Head of caudate nucleus (tissue), 42 donors: ENCODE measurements around the gene TRAF1.

Source experiments
- DNase-seq, 42 donors: peaks; one replicate each; pipeline versions ENCODE4 v3.0.0 to v3.0.0-alpha.2; 2020 to 2021; ENCODE audit warnings: mixed read lengths in 7 of 42
- intact Hi-C: fragments of 100-400 bp; cut with DNase I; formaldehyde crosslinking; loops from one replicate; pipeline ENCODE4 v1.15.0; 2022

Gene TRAF1

DNA sequence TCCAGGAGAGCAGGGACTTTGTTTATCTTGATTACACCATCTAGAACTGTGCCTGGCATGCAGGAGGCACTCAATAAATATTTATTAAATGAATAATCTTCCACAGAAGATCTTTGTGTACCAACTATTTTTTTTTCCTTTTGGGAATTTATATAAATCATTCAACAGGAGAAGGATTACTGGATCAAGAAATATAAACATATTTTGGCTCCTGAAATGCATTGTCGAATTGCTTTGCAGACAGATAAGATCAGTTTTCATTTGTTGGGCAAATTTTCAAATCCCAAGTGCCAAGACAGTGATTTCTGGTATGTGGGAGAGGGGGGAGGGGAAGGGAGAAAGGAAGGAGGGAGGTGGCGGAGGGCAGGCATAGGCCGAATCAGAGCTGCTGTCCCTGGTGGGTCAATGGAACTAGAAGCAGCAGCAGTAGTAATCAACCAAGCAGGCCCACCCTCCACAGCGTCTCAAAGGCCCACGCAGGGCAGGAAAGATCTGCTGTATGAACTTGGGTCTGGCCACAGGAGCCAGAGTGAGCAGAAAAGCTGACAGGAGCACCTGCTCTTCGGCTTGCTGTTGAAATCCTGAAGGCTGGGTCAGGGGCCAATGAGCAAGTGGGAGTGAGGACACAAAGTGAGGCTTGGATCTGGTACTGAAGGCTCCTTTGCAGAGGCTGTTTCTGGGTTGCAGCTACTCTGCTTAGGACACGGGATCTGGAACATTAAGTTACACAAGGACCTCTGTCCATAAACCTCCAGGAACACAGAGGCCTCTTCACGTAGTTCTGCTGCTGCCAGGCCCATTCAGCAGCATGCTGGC is 15.8 kb upstream of the TRAF1 start:
- intact Hi-C loops: no loop called here
- peak in 2 of 42 donors; percentile 13 to 32 for DNase-seq

DNA sequence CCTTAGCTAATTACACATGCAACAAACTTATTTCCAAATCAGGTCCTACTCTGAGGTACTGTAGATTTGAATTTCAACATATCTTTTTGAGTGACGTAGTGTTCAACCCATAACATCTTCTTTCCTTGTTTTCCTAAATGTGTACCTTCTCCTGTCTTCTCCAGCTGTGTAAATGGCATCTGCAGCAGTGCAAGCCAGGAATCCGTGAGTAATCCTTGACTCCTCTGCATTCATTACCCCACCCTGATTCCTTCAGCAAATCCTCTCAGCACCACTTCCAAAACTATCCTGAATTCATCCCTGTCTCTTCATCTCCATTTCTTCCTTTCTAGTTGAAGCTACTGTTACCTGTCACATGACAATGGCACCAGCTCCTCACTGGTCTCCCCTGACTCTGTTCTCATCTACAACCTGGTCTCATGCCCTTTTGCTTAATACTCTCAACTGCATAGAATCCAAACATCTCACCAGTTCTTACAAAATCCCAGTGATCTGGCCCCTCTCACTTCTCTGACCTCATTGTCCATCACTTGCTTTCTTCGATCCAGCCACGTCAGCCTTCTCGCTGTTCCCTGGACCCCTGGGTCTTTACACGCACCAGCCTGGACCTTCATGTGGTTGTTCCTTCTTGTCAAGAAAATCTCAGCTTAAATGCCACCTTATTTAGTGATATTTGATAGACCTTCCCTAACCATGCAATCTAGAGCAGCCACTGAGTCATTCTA is 14.6 kb upstream of the TRAF1 start:
- DNase-seq: no peak
- intact Hi-C loops: no loop called here

DNA sequence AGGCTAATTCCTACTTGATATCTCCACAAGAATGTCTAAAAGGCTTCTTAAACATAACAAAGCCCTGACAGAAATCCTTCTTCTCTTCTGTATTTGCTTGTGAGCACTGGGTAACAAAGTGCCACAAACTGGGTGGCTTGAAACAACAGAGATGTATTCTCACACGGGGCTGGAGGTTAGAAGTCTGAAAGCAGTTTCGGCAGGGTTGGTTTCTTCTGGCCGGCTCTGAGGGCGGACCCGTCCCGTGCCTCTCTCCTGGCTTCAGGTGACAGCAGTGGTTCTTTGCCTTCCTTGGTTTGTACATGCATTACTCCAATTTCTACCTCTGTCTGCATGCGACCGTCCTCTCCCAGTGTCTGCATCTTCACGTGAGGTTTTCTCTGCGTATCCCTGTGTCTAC is 14.0 kb upstream of the TRAF1 start:
- intact Hi-C loops: no loop called here
- DNase-seq: no peak

DNA sequence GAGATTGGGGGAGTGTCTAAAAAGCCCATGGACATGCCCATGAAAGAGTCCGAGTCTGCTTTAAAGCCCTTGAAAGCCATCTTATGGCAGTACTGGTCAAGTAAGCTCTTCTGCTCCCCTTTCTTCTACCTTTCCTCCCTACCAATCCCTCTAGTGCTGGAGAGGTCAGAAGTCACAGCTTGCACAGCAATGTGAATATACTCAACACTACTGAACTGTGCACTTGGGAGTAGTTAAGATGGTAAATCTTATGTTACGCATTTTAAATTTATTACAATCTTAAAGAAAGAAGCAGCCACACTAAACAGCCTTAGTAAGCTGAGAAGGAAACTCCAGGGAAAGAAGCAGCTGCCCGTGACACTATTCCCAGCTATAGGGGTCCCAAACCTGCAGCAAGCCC is 12.3 kb upstream of the TRAF1 start:
- intact Hi-C loops: loop anchor here (5.0 kb wide), 2 partner anchors 62 to 182 kb away; partner anchors contain the start of gene PHF19
- DNase-seq: no peak

DNA sequence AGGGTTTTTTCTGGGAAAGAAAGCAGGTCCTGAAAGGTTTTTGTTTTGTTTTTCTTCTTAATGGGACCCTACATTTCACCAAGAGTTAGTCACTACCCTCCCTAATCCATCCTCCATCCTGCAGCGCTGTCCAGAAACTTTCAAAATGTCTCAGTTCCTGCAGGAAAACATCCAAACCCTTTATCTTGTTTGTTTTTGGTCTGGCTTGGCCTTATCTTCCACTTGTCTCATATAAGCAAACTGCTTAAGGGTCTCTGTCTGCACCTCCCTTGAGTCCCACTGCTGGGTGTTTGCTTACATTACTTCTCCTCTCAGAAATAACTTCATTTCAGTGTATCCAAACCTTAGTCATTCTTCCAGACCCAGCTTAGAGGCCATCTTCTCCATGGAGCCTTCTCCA is 11.0 kb upstream of the TRAF1 start:
- no peak for DNase-seq
- intact Hi-C loops: loop anchor here (5.0 kb wide), 2 partner anchors 60 to 180 kb away; partner anchors contain the start of gene PHF19

DNA sequence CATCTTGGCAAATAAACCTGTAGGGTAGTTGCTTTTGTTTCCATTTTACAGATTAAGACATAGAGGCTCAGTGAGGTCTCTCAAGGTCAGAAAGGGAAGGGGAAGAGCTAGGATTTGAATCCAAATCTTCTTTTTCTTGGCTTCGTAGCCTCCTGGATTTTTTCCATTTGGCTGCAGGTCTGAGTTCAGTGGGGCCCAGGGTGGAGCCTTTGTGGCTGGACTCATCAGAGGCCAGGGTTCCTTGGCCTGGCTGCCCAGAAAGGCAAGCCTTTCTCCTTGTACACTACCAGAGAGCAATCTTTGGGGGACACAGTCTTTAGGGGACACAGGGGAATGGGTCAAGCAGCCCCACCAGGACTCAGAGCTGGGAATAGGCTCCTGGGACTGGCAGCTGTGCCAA is 10.5 kb upstream of the TRAF1 start:
- no peak for DNase-seq
- intact Hi-C loops: loop anchor here (5.0 kb wide), 2 partner anchors 60 to 180 kb away; partner anchors contain the start of gene PHF19

DNA sequence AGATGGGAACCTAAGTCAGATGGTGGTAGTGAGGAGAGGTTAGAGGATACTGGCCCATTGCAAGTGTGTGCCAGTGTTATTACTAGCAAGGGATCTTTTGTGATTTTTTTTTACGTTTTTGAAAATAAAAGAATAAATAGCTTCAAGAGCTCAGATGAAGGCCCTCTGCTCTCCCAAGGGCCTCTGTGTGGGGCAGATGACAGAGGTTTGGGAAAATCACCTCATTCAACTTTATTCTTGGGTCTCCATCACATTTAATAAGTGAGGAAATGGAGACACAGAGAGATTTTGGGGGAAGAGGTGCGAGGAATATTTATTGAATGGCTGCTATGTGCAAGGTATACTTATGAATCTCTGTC is 10.1 kb upstream of the TRAF1 start:
- intact Hi-C loops: loop anchor here (5.0 kb wide), 2 partner anchors 59 to 179 kb away; partner anchors contain the start of gene PHF19
- no peak for DNase-seq

DNA sequence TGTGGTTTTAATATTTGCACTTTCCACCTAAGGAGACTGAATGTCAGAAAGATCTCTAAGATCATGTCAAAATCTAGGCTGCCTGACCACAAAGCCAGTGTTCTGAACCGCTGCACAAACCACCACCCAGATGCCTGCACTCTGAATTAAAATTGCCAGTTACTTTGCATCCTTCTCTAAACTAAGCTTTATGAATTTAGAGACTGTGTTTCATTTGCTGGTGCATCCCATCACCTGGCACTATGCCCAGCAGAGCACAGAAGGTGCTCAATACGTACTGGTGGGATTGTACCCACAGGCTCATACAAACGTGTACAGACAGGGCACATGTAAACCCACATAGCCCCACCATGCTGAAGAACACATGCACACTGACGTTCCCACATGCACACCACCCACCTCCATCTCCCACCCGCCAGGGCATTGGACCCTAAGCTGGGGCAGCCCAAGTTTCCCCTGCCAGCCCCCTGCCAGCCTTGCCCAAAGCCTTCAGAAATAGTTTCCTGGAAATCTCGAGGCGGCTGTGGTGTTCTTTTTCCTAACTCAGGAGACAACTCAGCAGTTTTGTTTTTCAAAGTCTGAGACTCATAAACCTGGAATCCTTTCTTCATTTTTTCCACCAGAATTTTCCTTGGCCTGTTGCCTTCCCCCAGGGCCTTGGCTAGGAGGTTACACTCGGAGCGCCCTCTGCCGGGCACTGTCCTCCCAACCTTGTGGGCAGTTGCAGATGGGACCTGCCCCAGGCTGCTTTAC is 9.6 kb upstream of the TRAF1 start:
- DNase-seq: peak; percentile 83 to 98 (median 93)
- intact Hi-C loops: loop anchor here (5.0 kb wide), 2 partner anchors 59 to 179 kb away; partner anchors contain the start of gene PHF19

DNA sequence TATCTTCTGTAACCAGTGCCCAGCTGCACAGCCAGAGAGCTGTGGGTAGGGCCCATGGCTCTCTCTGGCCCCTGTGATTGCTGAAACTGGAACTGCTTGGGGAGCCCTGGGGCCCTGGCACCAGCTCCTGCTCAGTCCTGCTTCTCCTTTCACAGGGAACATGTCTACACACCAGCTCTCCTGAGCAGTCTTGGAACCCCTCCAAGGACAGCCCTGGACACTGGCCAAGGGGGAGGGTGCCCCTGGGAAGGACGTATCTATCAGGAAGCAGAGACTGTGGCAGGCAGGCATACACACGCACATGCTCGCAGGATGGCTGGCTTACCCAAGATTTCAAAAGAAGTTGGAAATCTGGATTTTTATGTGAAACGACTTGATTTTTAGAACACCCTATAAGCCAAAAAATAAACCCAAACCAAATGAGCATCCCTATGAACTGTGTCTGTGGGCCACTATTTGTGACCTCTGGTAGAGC is 8.8 kb upstream of the TRAF1 start:
- DNase-seq: peak; percentile 48 to 92 (median 85)
- intact Hi-C loops: loop anchor here (5.0 kb wide), 2 partner anchors 58 to 178 kb away; partner anchors contain the start of gene PHF19

DNA sequence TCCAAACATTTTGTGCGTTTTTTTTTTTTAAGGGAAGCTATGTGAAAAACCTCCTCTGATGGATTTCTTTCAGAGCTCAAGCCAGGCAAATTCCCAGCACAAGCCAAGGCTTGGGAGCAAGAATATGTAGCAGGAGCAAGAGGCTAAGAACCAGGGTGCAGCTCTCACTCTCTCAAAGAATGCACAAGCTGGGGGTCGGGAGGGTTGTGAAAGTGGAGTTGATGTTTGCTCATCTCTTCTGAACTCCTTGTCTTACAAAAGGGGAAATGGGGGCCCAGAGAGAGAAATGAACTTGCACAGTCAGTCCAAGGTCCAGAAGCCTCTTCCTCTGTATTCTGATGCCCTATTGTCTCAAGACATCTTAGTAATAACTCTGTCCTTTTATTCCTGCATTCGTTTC is 7.7 kb upstream of the TRAF1 start:
- intact Hi-C loops: no loop called here
- DNase-seq: no peak

DNA sequence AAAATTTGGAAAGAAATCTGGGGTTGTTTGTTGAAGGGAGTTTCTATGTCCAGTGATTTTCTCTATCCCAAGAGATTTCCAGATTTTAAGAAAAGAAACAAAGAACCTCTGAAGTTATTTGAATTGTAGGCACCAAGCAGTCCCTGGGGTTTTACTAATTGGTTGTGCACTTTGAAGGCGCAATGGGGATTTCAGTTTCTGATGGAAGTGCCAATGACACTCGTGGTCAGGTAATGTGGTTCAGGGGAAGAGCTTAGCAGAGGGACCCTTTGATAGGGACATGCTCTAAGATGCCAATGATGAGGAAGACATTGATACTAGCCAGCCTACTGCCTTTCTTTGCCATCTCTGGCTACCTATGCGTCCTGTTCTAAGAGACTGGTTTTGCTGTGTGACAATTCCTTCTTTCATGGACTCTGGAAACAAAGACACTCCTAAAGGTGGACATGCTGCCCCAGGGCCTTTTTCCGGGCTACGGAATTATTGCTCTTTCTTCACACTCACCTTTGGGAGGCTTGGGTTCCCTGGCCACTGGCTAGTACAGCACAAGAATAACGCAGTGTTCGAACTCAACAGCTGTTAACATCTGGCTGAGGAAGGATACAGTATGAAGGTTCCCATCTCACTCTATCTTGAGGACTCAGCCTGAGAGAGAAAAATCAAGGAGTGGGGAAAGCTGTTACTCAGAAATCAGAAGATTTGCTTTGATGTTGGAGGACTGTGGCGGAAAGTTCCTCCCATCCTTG is 6.9 kb upstream of the TRAF1 start:
- DNase-seq: no peak
- intact Hi-C loops: no loop called here

DNA sequence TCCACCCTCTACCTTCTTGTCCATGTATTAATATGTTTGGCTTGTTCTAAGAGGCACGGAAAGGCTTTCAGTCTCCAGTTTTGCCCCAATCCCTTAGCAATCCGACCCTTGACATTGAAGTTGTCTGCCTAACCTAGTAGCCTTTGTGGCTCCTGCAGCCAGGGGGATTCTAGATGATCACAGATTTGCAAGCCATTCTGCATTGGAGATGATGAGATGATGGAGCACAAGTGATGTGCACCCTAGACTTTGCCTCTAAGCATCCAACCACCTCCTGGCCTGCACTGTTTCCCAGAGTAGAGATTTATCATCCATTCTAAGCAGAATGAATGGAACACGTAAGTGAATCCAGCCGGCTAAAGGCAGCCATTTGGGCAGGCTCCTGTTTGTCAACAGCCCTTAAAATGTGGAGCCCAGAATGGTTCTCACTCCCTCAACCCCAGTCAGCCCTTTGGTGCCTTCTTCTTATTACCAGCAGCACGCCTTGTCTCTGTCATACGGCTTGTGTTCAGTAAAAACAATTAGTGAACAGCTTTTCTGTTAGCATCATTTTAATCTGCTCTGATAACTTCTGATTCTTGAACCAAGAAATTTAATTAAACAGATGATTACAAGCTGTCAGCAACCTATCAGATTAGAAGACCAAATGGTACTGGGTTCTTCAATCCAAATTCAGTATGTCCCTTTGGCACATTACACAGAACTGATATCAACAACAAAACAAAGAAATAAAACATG is 5.7 kb upstream of the TRAF1 start:
- DNase-seq: peak in 3 of 42 donors; percentile 4 to 16 (median 9)
- intact Hi-C loops: no loop called here

DNA sequence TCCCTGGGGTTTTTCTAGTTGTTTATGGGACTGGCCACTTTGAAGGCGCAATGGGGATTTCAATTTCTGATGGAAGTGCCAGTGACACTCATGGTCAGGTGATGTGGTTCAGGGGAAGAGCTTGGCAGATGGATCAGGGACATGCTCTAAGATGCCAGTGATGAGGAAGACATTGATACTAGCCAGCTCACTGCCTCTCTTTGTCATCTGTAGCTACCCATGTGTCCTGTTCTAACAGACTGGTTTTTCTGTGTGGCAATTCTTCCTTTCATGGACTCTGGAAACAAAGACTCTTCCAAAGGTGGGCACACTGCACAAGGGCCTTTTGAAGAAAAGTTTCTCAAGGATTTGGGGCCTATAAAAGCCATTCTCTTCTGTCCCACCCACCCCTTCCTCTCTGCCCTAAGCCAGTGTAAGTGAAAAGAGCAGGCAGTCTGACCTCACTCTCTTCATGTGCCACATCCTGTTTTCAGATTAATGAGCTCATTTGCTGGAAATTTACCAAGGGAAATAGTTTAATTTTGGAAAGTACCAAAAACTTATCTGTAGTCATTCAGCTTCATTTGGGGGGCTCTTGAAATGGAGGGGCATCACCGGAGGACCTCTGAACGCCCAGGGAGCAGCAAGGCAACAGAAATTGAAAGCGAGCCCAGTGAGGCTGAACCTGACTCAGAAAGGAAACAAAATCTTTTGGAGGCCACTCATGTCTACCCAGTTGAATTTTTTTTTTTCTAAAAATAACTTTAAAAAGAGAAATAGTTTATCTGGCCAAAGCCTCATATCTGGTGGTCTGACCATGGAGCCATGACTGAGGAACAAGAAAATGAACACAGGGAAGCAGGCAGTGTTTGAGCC is 4.9 kb upstream of the TRAF1 start:
- intact Hi-C loops: no loop called here
- peak in 4 of 42 donors; percentile 7 to 36 (median 26) for DNase-seq

DNA sequence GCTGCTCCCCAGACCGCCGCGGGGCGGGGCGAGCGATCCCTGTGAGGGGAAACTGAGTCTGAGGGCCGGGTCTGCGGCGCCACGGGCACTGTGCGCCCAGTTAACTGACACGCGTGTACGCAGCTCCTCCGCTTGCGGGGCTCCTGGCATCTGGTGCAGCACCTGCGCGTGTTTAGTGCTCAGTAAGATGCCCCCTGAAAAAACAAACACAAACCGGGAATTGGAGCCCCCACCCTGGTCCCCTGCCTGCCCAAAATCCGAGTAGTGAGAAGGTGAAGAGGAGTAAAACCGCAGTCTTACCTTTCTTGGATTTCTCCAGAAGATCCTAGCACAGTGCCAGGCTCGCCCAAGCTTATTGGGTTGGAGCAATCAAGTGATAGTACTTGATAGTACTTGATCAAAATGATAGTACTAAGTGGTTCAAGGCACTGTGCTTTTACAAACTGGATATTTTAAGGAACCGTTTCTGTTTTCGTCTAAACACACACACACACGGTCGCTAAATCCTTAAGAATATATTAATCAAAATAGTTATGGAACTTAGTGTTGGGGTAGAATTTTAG is 2.7 kb upstream of the TRAF1 start:
- intact Hi-C loops: no loop called here
- DNase-seq: peak in 8 of 42 donors; percentile 19 to 58 (median 36)

DNA sequence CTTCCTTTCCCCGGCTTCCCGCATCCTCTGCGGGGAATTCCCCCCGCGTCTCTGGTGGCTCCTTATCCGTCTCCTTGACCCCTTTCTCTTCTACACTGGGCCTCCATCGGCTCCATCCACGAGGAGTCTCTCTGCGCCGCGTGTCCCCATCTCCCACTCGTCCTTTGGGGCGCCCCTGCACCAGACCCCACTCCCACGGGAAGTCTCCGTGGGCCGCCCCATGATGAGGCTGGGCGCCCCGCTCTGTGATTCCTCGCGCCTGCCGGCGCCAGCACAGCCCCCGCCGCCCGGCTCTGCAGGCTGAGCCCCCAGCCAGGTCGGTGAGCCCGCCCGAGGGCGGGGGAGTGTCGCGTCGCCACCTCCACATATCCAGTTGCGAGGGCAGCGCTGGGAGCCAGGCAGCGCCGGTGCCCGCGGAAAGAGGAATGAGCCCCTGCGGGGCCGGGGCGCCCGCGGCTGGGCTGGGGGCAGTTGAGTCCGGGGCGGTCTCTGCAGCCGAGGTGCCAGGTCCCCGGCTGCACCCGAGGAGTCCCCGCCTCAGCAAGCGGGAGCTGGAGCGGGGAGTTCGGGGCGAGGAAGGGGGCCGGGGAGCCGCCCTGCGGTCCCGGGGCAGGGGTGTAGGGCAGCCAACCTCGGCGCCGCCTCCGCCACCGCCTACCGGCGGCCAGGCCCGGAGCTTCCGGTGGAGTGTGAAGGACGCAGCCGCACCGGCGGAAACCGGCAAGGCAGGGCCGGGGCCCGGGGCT is 2.1 kb upstream of the TRAF1 start:
- peak in 41 of 42 donors; percentile 33 to 86 (median 74) for DNase-seq
- intact Hi-C loops: no loop called here

DNA sequence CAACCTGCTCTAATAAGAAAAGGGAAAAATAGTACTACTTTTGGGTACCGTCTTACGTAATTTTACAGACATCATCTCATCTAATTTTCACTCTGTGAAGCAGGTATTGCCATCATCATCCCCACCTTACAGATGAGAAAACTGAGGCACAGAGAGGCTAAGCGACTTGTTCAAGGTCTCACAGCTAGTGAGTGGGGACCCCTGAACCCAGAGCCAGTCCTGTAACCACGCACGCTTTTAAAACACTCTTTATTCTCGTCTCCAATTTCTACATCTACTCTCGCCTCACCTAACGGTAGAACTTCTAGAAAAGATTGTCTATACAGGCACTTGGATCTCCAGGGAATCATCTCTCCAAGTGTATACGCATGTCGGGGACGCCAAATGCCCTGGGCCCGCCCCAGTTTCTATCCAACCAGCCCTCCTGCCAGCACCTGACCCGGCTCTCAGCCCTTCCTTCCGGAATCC is 1.5 kb upstream of the TRAF1 start:
- peak in 18 of 42 donors; percentile 22 to 62 (median 51) for DNase-seq
- intact Hi-C loops: no loop called here
